ENCODE results near the gene GALNS.

DNA sequence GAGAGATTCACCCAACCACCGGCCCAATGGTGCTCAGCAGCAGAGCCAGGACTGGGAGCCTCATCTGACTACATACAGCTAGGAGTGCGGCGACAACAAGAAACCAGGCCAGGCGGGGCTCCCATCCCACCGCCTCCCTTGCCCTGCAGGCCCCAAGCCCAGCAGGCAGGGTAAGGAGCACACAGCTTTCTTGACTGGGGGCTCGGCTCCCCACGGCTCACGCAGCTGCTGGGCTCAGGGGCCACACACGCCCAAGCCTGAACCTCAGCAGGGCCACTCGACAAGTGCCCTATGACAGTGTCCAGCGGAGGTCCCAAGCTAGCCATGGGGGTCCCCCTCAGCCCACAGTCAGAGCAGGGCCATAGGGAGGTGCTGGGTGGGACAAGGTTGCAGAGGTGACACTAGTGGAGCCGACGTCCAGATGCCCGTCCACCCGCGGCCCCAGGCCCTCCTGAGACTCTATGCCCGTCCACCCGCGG, 85.4 kb downstream of the GALNS start:
- TF ChIP-seq, protein P1, sequence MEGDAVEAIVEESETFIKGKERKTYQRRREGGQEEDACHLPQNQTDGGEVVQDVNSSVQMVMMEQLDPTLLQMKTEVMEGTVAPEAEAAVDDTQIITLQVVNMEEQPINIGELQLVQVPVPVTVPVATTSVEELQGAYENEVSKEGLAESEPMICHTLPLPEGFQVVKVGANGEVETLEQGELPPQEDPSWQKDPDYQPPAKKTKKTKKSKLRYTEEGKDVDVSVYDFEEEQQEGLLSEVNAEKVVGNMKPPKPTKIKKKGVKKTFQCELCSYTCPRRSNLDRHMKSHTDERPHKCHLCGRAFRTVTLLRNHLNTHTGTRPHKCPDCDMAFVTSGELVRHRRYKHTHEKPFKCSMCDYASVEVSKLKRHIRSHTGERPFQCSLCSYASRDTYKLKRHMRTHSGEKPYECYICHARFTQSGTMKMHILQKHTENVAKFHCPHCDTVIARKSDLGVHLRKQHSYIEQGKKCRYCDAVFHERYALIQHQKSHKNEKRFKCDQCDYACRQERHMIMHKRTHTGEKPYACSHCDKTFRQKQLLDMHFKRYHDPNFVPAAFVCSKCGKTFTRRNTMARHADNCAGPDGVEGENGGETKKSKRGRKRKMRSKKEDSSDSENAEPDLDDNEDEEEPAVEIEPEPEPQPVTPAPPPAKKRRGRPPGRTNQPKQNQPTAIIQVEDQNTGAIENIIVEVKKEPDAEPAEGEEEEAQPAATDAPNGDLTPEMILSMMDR (IDR thresholded peaks at IDR 0.05): no peak
- TF ChIP-seq POLR2AphosphoS5 (IDR thresholded peaks at IDR 0.05; ENCODE audit: insufficient read depth in 1 of 2, low read depth in 1 of 2) (no peak), POLR2A (IDR thresholded peaks at IDR 0.05) (no peak)

Data from vagina (tissue), 2 donors.